Kasumi-1 (cell line): ENCODE data around the gene FBXW4.
A peak's percentile ranks its signal among the peaks of the same experiment; 100 is the strongest.

Source experiments
- DNase-seq, 2 experiments: peaks; one replicate each; lab custom pipeline; 2025; lab: John Stamatoyannopoulos, UW

The FBXW4 gene

GRCh38 chr10:101580486-101581399, 114.2 kb downstream of the FBXW4 start:
- no peak for DNase-seq

DNA sequence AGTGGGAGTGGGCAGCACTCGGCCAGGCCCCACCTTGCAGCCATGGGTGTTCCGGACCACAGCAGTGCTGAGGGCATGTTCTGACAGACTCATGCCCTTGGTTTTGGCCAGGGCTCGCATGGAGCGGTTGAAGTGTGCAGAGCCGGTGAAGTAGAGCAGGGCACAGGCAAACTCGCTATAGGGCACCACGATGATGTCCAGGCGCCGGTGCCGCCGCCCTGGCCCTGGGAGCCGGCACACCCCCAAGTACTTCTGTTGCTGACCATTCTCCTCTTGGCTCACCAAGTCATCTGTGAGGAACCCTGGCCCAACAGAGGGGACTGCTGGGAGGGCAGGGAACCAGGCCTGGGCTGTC, 115.5 kb downstream of the FBXW4 start:
- no peak for DNase-seq

DNA sequence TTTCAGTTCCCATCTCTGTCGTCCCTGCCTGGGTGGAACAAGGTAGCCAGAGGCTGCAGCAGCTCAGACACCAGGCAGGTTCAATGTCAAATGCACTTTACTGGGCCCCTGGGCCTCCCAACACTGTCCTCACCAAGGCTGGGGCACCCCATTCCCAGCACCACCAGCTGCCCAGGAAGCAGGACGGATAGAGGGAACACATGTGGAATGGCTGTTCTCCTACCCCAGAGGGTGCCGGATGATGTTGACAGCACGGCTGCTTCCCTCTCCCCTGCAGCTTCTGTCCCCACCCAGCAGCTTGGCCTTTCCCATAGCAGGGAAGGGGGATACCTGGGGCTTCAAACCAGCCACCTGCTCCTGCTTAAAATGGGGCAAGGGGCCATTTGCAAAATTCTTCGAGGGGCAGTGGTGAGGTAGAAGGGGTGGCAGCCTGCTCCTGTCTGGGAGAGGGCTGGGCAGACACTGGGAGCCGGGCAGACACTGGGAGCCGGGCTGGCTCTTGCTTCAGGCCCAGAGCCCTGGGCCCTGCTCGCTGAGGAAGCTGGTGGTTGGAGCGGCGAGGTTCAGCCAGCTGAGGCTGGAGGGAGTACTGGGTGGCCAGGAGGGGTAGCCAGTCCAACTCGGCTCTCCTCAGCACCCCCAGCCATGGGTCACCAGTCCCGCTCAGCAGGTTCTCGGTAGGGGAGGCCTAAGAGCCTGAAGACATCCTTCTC, 116.0 kb downstream of the FBXW4 start:
- DNase-seq: no peak

DNA sequence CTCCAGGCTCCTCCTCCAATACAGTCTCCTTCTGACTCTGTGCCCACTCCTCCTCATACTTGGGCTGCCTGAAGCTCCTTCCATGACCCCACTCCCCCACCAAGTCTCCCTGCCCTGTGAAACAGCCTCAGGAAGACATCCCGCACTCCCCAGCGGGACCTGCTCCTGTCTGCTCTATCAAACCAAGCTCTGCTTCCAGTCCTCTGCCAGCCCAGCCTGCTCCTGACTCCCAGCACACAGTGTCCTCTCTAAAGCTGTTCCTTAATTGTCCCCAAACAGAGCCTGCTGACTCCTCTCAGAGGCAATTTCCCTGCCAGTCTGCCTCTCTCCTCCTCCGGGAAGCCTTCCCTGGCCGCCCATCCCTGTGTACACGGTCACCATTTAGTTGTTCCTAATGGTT, 116.8 kb downstream of the FBXW4 start:
- no peak for DNase-seq

DNA sequence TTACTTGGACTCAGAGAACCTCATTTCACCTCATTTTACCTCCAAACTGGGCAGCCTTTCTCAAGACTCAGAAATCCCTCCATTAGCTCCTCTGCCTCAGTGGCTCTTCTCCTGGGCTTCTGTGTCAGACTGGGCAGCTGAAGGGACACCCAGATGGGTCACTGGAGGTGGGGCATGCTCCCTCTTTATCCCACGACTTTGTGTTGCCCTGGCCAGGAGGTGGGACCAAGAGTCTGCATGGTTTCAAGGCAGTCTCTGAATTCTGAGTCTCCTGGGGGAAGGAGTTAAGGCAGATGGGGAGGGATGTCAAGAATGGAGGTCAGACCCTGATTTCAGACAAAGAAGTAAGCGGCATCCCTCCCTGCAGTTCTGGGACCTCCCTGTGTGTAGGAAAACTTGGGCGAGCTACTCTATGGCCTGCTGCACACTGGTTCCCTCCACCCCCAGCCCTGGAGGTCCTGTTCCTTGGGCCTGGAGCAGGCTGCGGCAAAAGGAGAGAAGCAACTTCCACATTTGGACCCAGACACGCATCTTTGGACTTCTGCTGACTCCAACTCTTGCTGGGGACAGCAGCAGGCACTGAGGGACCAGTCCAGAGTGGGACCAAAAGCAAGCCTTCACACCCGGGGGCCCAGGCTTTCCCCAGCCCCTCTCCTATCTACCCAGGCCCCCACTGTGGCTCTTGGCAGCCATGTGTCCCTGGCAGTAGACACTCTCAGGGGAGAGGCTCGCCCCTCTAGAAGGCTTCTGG, 117.7 kb downstream of the FBXW4 start:
- DNase-seq: no peak

DNA sequence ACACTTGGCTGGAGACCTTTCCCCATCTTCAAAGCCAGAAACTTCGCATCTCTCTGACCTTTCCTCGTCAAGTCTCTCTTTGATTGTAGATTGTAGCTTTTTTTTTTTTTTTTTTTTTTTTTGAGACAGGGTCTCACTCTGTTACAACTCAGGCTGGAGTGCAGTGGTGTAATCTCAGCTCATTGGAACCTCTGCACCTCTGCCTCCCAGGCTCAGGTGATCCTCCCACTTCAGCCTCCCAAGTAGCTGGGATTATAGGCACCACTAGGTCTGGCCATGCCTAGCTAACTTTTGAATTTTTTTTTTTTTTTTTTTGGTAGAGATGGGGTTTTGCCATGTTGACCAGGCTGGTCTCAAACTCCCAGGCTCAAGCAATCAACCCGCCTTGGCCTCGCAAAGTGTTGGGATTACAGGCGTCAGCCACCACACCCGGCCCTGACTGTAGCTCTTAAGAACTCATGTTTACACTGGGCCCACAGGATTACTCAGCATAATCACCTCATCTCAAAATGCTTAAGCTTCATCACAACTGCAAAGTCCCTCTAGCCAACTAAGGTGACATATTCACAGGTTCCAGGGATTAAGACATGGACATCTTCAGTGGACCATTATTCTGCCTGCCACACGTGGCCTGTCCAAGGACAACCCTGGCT, 118.6 kb downstream of the FBXW4 start:
- DNase-seq: no peak

GRCh38 chr10:101575580-101576210, 119.3 kb downstream of the FBXW4 start:
- no peak for DNase-seq

DNA sequence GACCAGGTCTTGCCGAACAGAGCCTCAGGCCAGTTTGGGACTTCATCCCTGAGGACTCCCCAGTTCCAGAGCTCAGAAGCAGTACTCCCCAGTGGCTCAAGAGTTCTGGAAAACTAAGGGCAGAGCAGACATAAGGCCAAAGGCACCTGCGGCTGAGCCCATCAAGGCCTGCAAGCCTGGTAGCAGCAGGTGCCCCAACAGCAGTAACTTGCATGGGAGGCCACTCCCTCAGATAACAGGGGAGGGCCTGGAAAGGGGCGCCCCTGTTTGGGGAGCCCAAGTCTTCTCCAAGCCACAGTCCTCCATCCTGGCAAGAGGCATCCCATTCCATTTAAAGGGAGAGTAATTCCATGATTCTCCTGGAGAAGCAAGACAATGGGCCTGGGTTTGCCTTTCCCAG, 119.9 kb downstream of the FBXW4 start:
- no peak for DNase-seq

GRCh38 chr10:101573885-101574753, 120.9 kb downstream of the FBXW4 start:
- DNase-seq: no peak

GRCh38 chr10:101572785-101573184, 122.2 kb downstream of the FBXW4 start:
- DNase-seq: no peak

- no peak for DNase-seq
These were observed 122.8 kb downstream of the FBXW4 start for GRCh38 chr10:101572126-101572525.

GRCh38 chr10:101571271-101571925, 123.6 kb downstream of the FBXW4 start:
- DNase-seq: no peak

GRCh38 chr10:101570428-101571270, 124.3 kb downstream of the FBXW4 start:
- DNase-seq: peak; percentile 71 to 84

DNA sequence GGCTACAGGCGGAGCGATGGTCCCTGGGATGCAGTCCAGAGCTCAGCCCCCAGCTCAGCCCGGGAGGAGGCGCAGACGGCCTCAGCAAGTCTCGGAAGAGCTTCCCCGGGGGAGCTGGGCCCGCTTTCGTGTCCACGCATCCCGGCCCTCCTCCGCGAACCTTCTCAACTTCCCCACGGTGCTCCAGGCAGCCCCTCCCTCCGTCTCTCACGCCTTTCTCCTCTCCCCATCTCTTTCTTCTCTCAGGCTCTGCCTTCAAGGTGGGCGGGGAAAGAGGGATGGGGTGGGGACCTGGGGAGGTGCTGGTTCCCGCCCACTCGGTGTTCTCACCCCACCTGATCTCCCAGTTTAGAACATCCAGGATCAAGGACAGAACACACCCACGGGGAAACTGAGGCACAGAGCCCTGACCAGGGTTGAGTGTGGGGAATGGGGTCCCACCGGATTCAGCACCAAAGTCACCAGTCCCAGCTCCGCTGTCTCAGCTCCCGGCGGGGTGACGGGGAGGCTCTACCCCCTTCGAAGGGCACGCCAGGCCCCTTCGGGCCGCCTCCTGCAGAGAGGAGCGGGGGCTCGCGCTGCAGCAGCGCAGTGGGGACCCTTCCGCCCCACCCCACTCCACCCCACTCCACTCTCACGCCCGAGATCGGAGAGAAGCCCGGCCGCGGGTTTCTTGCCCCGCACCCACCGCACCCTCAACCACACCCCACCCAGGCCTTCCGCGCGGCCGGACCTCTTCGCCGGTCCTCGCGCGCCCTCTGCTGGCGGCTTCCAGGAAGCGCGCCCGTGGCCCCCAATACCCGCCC, 125.1 kb downstream of the FBXW4 start:
- peak; percentile 71 to 75 for DNase-seq

- DNase-seq: no peak
These were observed 125.7 kb downstream of the FBXW4 start for GRCh38 chr10:101569323-101569621.

DNA sequence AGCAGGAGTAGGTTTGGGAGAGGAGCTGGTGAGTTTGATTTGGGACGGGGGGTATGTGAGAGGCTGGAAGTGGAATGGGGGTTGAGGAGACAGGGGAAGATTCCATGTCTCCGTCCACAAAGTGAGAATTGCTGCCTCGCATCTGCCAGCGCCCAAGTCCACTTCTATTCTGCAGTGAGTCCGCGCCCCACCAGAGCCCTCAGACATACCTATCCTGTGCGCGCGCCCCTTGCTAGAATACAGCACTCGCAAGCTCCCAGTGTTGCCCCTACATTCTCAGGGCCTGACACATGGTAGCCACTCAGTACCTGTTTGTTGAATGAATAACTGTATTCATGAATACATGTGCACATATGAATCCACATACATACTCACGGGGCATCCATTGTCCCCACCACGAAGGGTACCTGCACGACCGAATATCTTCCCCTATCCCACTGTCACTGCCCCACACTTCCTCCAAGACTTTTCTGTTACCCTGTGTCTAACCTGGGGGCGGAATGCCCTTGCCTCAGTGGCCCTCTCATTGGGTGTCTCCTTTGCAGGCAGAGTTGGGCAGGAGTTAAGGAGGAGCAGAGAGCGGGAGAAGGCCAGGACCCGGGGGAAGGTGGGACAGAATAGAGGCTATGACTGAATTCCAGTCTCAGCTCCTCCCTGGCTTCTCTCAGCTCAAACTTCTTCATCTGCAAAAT, 126.8 kb downstream of the FBXW4 start:
- no peak for DNase-seq

- DNase-seq: no peak
These were observed 127.6 kb downstream of the FBXW4 start for GRCh38 chr10:101567165-101568006.
